Measurements from ENCODE around the gene MTA2. TPM values are rescaled to one million over a fixed set of nuclear protein-coding genes. Genes with fewer than 3 reads are reported as not detected.
A peak's percentile ranks its signal among the peaks of the same experiment; 100 is the strongest.

MTA2 gene
- polyA plus RNA-seq, 1 donor from 2014 or later: 130 TPM

DNA sequence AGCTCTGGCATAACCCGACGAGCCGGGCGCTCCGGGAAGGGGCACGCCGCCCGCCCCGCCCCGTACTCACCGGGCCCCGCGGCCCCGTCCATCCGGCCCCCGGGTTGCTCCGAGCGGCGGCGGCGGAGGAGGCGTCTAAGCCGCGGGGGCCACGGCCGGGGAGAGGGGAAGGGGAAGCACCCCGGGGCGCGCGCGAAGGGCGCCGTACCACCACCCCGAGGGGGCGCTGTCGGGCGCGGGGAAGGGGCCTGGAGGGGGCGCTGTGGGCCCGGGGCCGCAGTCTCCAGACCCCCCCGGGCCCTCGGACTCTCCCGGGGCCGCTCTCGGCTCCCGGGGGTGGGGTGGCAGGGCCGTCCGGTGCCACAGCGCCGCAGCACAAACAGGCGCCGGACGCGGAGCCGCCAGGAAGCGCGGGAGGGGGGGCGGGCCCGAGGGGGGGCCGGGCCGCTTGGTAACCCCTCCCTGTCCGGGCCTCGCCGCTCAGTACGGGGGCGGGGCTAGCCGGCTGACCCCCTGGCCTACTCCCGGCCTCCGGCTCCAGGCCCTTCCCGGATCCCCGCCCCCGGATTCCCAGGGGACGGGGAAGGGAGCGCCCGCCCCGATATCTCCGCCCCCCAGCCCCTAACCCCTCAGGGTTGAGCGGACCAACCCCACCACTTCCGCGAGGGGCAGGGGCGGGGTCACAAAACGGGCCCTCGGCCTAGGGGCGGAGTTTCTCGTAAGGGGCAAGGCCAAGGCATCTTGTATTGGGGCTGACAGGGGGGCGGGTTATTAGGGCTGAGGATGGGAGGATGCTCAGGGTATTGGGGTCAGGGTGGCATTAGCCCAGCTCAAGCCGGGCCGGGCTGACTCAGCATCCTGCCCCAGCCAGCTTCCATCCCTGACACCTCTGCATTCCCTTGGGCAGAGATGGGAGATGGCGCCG lies 11.0 kb upstream of the MTA2 start, which contains the start of the genes EML3 and ROM1:
Gene EML3, minus strand, starts transcription at position 410 of the 925 bp plus-strand sequence. Its CDS starts 318 bp downstream, at position 92.
Gene ROM1, plus strand, starts transcription at position 892 of the 925 bp plus-strand sequence. Its CDS starts 25 bp downstream, at position 917.
- H3K36me3 ChIP-seq (ENCODE audit: insufficient read depth, low read length): no peaks in the 10 kb centered on the region
- no peak within 1 kb of the TSS for H2AFZ ChIP-seq (ENCODE audit: low read depth, low read length)
- H3K9ac ChIP-seq (ENCODE audit: low read length): peak within 1 kb of the TSS; percentile 16

DNA sequence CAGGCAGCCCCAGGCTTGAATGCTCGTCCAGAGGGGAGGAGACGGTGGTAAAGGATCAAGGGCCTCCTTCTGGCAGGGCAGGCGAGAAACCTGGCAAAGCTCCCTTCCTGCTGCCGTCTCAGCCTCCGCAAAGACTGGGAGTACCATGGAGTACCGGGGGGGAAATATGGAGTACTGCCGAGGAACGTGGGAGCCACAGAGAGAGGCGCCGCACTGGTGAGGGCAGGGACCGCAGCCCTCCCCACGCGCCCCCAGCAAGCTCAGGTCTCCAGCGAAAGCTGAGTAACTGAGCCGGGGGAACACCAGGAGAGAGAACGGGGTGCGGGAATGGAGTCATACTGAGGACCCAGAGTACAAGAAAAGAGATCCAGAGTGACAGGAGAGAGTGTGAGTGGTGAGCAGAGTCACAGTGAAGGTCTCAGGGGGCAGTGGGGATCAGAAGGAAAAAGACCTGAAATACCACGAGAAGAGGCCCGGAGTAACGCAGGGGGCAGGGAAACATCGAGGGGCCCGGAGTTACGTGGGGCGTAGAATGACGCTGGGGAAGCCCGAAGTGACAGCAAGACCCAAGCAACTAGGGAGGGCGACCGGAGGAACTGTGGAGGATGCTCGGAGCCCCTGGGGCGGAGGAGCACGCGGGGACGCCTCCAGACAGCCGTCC lies 10.2 kb upstream of the MTA2 start:
- Histone ChIP-seq H3K4me2 (ENCODE audit: low read length) (no peak overlapping the region), H2AFZ (ENCODE audit: low read depth, low read length) (no peak overlapping the region), H3K27me3 (ENCODE audit: insufficient read depth, low read depth, low read length) (peaks cover 8% of the 10 kb centered on the region), H3K9ac (ENCODE audit: low read length) (peak overlapping the region; percentile 16), H4K20me1 (ENCODE audit: insufficient read depth) (no peaks in the 10 kb centered on the region), H3K4me3 (ENCODE audit: low read length) (no peak overlapping the region), H3K9me2 (ENCODE audit: insufficient read depth, low read length) (no peaks in the 10 kb centered on the region), H3F3A (ENCODE audit: insufficient read depth, low read length, poor library complexity, severe bottlenecking) (no peaks in the 10 kb centered on the region), H3K9me3 (ENCODE audit: low read length) (no peaks in the 10 kb centered on the region), H3K79me2 (replicated peaks; ENCODE audit: insufficient read depth, low read length) (no peaks in the 10 kb centered on the region), H3K36me3 (ENCODE audit: insufficient read depth, low read length) (no peaks in the 10 kb centered on the region), H3K27ac (ENCODE audit: low read length) (no peak overlapping the region)
- TF ChIP-seq RAD21 (conservative IDR thresholded peaks at IDR 0.05) (no peak), EP300 (conservative IDR thresholded peaks at IDR 0.05; ENCODE audit: poor library complexity, severe bottlenecking) (no peak), POLR2AphosphoS5 (IDR thresholded peaks at IDR 0.05) (no peak), MXI1 (conservative IDR thresholded peaks at IDR 0.05; ENCODE audit: poor library complexity, severe bottlenecking) (no peak), TAF1 (IDR thresholded peaks at IDR 0.05; ENCODE audit: low read depth) (no peak), EZH2 (IDR thresholded peaks at IDR 0.05; ENCODE audit: borderline replicate concordance, insufficient read depth, low read length, poor library complexity, severe bottlenecking) (no peak)
- TF ChIP-seq, protein P1, sequence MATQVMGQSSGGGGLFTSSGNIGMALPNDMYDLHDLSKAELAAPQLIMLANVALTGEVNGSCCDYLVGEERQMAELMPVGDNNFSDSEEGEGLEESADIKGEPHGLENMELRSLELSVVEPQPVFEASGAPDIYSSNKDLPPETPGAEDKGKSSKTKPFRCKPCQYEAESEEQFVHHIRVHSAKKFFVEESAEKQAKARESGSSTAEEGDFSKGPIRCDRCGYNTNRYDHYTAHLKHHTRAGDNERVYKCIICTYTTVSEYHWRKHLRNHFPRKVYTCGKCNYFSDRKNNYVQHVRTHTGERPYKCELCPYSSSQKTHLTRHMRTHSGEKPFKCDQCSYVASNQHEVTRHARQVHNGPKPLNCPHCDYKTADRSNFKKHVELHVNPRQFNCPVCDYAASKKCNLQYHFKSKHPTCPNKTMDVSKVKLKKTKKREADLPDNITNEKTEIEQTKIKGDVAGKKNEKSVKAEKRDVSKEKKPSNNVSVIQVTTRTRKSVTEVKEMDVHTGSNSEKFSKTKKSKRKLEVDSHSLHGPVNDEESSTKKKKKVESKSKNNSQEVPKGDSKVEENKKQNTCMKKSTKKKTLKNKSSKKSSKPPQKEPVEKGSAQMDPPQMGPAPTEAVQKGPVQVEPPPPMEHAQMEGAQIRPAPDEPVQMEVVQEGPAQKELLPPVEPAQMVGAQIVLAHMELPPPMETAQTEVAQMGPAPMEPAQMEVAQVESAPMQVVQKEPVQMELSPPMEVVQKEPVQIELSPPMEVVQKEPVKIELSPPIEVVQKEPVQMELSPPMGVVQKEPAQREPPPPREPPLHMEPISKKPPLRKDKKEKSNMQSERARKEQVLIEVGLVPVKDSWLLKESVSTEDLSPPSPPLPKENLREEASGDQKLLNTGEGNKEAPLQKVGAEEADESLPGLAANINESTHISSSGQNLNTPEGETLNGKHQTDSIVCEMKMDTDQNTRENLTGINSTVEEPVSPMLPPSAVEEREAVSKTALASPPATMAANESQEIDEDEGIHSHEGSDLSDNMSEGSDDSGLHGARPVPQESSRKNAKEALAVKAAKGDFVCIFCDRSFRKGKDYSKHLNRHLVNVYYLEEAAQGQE (IDR thresholded peaks at IDR 0.05; ENCODE audit: borderline replicate concordance): no peak
- TF ChIP-seq, protein P2, sequence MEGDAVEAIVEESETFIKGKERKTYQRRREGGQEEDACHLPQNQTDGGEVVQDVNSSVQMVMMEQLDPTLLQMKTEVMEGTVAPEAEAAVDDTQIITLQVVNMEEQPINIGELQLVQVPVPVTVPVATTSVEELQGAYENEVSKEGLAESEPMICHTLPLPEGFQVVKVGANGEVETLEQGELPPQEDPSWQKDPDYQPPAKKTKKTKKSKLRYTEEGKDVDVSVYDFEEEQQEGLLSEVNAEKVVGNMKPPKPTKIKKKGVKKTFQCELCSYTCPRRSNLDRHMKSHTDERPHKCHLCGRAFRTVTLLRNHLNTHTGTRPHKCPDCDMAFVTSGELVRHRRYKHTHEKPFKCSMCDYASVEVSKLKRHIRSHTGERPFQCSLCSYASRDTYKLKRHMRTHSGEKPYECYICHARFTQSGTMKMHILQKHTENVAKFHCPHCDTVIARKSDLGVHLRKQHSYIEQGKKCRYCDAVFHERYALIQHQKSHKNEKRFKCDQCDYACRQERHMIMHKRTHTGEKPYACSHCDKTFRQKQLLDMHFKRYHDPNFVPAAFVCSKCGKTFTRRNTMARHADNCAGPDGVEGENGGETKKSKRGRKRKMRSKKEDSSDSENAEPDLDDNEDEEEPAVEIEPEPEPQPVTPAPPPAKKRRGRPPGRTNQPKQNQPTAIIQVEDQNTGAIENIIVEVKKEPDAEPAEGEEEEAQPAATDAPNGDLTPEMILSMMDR (IDR thresholded peaks at IDR 0.05; ENCODE audit: poor library complexity, severe bottlenecking): no peak

More for the DNA sequence above, 11.0 kb upstream of the MTA2 start, which contains the start of the genes EML3 and ROM1:
- Histone ChIP-seq H3K4me3 (ENCODE audit: low read length) (peak within 1 kb of the TSS; percentile 35), H3K79me2 (replicated peaks; ENCODE audit: insufficient read depth, low read length) (no peaks in the 10 kb centered on the region), H4K20me1 (ENCODE audit: insufficient read depth) (no peaks in the 10 kb centered on the region), H3K9me3 (ENCODE audit: low read length) (no peaks in the 10 kb centered on the region), H3K4me2 (ENCODE audit: low read length) (no peak within 1 kb of the TSS), H3K27me3 (ENCODE audit: insufficient read depth, low read depth, low read length) (peaks cover 8% of the 10 kb centered on the region), H3K27ac (ENCODE audit: low read length) (no peak within 1 kb of the TSS), H3K9me2 (ENCODE audit: insufficient read depth, low read length) (no peaks in the 10 kb centered on the region), H3F3A (ENCODE audit: insufficient read depth, low read length, poor library complexity, severe bottlenecking) (no peaks in the 10 kb centered on the region)
- TF ChIP-seq, protein P1 (IDR thresholded peaks at IDR 0.05; ENCODE audit: borderline replicate concordance): no peak
- TF ChIP-seq, protein P2 (IDR thresholded peaks at IDR 0.05; ENCODE audit: poor library complexity, severe bottlenecking): peak; percentile 57
